GM18505 (cell line): ENCODE results near the gene FAM81A.

Experiments
- ATAC-seq: cut with Tn5 transposase; IDR thresholded peaks from one replicate; pipeline ENCODE4 v1.9.1; 2021; ENCODE audit not compliant: unreplicated experiment
- POLR2A ChIP-seq: IDR thresholded peaks from 4 replicates; pipeline ENCODE4 v1.6.1; 2011; ENCODE audit warnings: borderline replicate concordance; ENCODE audit not compliant: insufficient read depth, insufficient read length; ENCODE audit errors: extremely low read depth

FAM81A gene

DNA sequence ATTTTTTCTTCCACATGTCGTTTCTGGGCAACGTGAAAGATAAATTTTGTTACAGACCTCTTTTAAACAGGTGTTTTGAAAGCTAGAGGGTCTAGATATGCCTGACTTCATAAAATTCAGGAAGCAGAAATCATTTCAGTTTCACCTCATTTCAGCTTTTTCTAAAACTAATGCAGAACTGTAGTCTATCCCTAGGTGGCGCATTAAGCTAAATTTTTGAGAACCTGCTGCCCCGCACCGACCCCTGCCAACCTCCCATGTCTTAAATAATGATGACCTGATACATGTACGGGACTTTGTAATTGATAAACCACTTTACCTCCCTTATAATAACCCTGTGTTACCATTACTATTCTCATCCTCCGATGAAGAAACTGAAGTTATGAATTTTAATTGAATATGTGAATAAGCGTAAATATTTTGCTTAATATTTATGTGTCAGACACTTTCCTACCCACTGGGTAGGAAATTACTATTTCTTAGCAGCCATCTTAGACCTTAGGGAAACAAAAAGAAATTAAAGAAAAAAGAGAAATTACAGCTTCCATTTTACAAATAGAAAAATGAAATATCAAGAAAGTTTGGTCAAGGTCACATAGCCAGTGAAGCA lies 94.9 kb downstream of the FAM81A start:
- TF ChIP-seq POLR2A = no peak

DNA sequence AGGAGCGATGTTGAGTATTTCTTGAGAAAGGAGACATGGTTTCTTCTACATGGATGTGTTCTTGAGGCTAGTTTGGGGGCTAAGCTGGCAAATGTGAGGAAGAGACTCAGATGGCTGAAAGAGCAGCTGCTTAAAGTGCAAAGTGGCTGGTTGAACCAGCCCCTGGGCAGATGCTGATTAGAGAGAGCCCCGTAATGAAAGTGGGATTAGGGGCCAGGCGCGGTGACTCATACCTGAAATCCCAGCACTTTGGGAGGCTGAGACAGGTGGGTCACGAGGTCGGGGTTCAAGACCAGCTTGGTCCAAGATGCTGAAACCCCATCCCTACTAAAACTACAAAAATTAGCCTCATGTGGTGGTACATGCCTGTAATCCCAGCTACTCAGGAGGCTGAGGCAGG lies 98.6 kb downstream of the FAM81A start:
- no peak for ATAC-seq
- TF ChIP-seq POLR2A = no peak

More for the DNA sequence above, 94.9 kb downstream of the FAM81A start:
- ATAC-seq = no peak

DNA sequence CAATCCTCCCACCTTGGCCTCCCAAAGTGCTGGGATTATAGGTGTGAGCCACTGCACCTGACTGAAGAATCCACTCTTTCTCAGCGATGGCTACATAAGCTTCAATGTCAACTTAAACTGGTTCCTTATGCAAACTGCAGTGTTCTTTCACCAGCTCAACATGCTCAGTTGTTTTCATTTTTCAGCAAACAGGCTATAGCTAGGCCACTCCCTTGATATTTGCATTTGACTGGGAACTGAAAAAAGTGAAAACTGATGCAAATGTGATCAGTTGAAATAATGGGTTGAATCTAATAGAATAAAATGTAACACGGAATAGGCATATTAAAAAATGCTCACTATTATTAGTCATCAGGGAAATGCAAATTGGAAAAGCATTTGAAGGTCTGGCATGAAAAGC lies 99.4 kb downstream of the FAM81A start:
- no peak for ATAC-seq
- no peak for TF ChIP-seq POLR2A

DNA sequence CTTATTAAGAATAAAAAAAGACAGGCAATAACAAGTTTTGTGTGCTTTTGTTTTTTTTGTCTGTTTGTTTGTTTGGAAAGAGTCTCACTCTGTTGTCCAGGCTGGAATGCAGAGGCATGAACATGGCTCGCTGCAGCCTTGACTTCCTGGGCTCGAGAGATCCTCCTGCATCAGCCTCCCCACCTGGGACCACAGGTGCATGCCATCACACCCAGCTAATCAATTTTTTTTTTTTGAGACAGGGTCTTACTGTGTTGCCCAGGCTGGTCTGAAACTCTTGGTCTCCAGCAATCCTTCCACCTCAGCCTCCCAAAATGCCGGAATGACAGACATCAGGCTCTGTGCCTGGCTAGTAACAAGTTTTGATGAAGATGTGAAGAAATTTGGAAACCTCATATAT lies 100.5 kb downstream of the FAM81A start:
- TF ChIP-seq POLR2A = no peak
- no peak for ATAC-seq

DNA sequence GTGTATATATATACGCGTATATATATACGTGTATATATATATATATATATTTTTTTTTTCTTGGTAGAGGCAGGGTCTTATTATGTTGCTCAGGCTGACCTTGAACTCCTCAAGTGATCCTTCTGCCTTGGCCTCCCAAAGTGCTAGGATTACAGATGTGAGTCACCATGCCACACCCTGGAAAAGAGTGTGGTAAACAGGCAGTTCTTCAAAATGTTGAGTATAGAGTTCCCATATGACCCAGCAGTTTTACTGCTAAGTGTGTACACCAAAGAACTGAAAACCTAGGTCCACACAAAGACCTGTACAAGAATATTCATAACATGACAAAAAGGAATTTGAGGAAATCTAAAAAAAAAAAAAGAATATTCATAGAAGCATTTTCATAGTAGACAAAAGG lies 101.8 kb downstream of the FAM81A start:
- ATAC-seq = no peak
- TF ChIP-seq POLR2A = no peak

DNA sequence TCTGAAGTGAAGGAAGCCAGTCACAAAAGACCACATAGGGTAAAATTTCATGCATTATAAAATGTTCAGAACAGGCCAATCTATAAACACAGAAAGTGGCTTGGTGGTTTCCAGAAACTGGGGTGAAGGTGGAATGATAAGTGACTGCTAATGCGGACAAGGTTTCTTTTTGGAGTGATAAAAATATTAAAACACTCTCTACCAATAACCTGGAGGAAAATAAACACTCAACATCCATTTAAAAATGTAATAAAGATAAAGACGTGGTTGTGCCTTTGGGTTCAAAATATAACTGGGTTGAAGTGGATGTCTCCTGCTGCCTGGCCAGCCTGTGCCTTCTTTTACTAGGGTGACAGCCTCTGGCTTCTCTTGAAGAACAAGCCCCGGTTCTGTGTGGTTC lies 102.7 kb downstream of the FAM81A start:
- ATAC-seq = no peak
- TF ChIP-seq POLR2A = no peak

DNA sequence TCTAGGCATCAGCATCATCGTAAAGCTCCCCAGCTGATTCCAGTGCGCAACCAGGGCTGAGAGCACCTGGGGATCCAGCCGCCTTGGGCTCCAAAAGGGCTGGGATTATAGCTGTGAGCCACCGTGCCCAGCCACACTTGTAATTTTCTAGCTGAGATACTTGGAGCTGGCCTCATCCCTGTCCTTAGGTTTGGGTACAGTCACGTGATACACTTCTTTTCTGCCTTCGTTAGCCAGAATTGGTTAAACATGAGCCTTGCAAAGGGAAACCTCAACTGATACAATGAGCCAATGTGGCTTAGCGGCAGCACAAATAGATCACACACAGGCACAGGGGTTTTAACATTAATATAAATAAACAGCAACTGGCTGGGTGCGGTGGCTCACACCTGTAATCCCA lies 103.8 kb downstream of the FAM81A start:
- ATAC-seq = no peak
- no peak for TF ChIP-seq POLR2A

DNA sequence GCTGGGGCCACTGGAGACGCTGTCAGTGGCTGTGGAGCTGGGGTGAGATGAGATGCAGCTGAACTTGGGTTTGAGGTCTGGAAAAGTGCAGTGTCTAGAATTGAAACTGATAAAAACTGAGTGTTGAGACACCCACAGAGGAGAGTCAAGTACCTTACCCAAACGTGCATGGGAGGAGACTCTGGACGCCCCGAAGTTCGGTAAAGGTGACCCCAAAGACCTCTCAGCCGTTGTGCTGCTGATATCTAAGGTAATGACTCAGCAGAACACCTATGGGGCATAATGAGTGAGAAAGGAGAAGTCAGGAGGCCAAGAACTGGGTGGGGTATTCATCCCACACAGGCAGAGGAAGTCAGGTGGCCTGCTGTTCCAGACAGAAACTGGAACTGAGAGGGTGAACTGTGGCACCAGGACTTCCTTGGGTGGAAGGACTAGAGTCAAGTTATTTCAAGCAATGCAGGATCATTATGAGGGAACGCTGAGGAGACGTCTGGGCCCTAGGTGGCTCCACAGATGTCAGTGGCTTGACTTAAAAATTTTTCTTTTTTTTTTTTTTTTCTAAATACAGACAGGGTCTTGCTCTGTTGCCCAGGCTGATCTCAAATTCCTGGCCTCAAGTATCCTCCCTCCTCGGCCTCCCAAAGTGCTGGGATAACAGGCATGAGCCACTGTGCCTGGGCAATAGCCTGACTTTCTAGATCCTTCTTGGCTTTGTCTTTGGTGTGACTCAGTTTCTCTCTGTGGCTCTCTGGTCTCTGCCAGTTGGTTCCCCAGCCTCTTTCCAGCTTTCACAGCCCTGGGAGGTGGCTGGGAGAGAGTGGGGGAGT lies 105.9 kb downstream of the FAM81A start:
- peak; percentile 83 for ATAC-seq
- no peak for TF ChIP-seq POLR2A

DNA sequence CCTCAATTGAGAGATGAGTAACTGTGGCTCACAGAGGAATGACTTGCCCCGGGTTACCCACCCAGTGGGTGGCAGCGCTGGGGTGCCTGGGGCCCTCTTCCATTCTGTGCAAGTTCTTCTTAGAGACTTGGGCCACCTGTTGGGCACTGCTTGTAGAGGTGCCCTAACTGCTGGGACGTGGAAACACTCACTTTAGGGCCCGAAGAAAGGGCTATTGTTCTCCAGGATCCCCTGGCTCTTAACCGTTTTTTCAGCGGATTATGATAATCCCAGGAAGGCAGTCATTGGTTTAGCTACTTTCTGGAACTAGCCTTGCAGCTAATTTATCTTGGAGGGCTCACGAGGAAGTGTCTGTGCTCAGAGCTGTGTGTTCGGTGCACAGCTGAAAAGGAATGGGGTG lies 107.6 kb downstream of the FAM81A start:
- no peak for TF ChIP-seq POLR2A
- ATAC-seq = no peak

DNA sequence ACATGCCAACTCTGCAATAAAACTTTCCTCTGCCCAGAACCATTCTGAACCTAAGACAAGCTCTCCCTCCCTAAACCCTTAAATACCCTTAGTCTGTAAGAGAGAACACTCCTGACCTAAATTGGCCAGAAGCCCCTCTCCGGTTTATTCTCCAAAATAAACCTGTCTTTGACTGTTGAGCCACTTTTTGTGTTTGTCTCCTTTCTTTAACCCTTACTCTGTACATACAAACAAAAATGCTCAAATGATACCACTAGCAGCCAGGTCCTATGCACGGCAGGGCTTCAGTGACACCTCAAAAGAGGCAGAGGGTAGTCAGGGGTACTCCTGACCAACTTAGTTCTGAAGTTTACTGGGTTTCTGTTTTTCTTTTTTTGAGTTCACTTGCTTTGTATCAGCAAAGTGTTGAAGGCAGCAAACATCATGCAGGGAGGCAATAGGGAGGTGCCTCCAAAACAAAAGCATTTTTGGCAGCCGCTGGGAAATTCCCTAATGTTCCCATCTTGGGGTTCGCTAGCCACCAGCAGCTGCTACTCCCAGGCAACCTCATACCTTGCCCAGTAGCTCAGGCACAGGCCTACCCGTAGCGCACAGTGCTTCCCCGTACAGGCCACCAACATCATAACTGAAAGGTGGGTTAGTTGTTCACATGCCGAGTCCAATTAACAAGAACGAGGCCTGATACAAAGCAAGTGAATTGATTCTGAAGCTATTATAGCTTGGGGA lies 110.7 kb downstream of the FAM81A start:
- no peak for TF ChIP-seq POLR2A
- ATAC-seq = no peak

DNA sequence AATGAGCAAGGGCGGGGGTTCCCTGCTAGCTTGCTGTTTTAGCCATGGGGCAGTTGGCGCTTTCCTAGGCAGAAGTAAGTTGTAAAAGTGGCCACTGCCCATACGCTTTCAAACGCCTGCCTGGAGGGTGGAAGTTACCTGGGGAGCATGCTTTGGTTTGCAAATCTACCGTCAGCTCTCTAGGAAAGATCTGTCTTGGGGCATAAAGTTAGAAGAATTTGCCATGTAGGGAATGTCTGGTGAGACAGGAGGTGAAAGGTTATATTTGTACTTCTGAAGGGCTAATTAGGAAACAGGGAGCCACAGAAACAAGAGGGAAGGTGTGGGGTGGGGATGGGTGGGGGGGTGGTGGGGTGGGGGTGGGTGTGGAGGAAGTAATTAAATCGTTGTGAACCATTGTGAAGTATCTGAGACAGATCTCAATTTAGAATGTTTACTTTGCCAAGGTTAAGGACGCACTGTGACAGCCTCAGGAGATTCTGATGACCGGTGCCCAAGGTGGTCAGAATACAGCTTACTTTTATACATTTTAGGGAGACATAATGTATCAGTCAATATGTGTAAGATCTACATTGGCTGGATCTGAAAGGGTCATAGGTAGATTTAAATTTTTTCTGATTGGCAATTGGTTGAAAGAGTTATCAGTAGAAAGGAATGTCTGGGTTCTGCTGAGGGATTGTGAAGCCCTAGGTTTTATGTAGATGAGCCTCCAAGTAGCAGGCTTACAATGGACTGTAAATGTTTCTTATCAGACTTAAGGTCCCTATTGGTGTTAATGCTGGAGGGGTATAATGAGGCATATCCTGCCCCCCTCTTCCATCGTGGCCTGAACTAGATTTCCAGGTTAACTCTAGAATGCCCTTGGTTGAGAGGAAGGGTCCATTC lies 111.6 kb downstream of the FAM81A start:
- no peak for ATAC-seq
- TF ChIP-seq POLR2A = no peak

DNA sequence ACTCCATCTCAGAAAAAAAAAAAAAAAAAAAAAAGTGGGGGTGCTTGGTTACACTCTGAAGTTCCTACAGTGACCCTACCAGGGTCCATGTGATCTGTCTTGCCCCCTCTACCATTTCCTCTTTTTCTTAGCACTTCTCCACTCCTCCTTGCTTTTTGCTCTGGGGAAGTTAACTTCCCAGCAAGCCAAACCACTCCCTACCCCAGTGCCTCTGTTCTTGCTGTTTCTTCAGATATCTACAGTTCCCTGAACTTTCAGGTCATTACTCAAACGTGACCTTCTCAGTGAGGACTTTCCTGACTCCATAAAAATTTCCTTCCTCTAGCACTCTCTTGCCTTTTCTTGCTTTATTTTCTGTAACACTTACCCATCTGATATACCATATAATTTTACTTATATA lies 112.5 kb downstream of the FAM81A start:
- no peak for ATAC-seq
- TF ChIP-seq POLR2A = no peak

DNA sequence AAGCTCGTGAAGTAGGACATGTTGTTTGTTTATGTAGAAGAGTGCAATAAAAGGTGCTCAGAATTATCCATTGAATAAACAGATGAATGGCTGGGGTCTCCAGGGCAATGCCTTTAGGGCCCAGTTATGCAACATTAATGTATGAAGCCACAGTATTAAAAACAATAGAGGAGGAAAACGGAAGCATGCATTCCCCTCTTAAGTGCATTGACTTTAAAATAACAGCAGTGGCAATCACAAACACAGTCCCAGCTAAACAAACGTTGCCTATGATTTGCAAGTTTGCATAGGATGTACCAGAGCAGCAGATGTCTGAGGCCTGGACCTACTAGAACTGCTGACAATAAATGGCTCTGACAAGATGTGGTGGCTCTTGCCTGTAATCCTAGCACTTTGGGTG lies 113.0 kb downstream of the FAM81A start:
- ATAC-seq = no peak
- no peak for TF ChIP-seq POLR2A
